Lung (tissue), 12 donors: ENCODE measurements around the gene RSPH1. TPM values are rescaled to one million over a fixed set of nuclear protein-coding genes. Genes with fewer than 3 reads are reported as not detected.

Experiments
- ATAC-seq: fragments of 200-7000 bp; cut with Tn5 transposase; one replicate; pipeline ENCODE4 v1.9.1; 2020; ENCODE audit warnings: moderate number of reproducible peaks; ENCODE audit not compliant: insufficient read depth, low FRiP score
- DNase-seq, 3 donors: peaks; one replicate each; pipeline ENCODE4 v3.0.0-alpha.2; 2013 to 2017
- H3K27ac ChIP-seq, 2 donors: one replicate each; pipeline ENCODE4 v1.5.1; 2013; ENCODE audit warnings: mild to moderate bottlenecking in 2 of 2, moderate library complexity in 2 of 2, control low read depth in 1 of 2, inconsistent platforms in 1 of 2, low read depth in 1 of 2, low read length in 1 of 2
- H3K27me3 ChIP-seq, 3 donors: one replicate each; pipeline ENCODE4 v1.5.1; 2013; ENCODE audit warnings: low read length in 2 of 3; ENCODE audit not compliant: control insufficient read depth in 3 of 3, insufficient read depth in 3 of 3
- H3K36me3 ChIP-seq, 4 donors: one replicate each; pipeline ENCODE4 v1.5.1; 2013; ENCODE audit warnings: low read length in 4 of 4, mild to moderate bottlenecking in 1 of 4, moderate library complexity in 1 of 4; ENCODE audit not compliant: control insufficient read depth in 4 of 4, insufficient read depth in 4 of 4
- H3K4me1 ChIP-seq, 5 donors: one replicate each; pipeline ENCODE4 v1.5.1; 2013; ENCODE audit warnings: low read length in 5 of 5, mild to moderate bottlenecking in 2 of 5, moderate library complexity in 1 of 5; ENCODE audit not compliant: control insufficient read depth in 5 of 5, insufficient read depth in 5 of 5
- H3K4me3 ChIP-seq: one replicate; pipeline ENCODE4 v1.5.1; 2013; ENCODE audit warnings: mild to moderate bottlenecking, control low read depth, moderate library complexity
- H3K9ac ChIP-seq, 2 donors: one replicate each; pipeline ENCODE4 v1.5.1; 2013; ENCODE audit warnings: low read length in 2 of 2, control low read depth in 1 of 2; ENCODE audit not compliant: insufficient read depth in 1 of 2
- H3K9me3 ChIP-seq, 4 donors: one replicate each; pipeline ENCODE4 v1.5.1; 2013; ENCODE audit warnings: low read length in 3 of 4, mild to moderate bottlenecking in 1 of 4, moderate library complexity in 1 of 4; ENCODE audit not compliant: control insufficient read depth in 4 of 4, insufficient read depth in 3 of 4
- CTCF ChIP-seq: IDR thresholded peaks from 2 replicates; pipeline ENCODE4 v1.5.1; 2012; ENCODE audit warnings: mild to moderate bottlenecking; ENCODE audit errors: control extremely low read depth, extremely low read depth
- WGBS, 2 donors: extraction: QIAGEN DNeasy Blood & Tissue Kit; methylation state at CpG; one replicate each; pipeline ENCODE4 v1.1.7; 2013; 5-methylcytosine and 5-hydroxymethylcytosine counted together
- polyA plus RNA-seq, 2 donors: library from polyadenylated mRNA; stranded (reverse); fragments of 200-250 nt; gene quantifications; one replicate each; pipeline ENCODE4 v1.2.1, GENCODE V29; 2013
- total RNA-seq, 2 donors: library from RNA; depleted of rRNA in 1 of 2; stranded (reverse); fragments of >200 nt in 1 of 2; gene quantifications; one replicate each; pipeline ENCODE4 v1.2.1, GENCODE V29; 2014 to 2021
- donor health status: control.
- donor health status: control.
- donor health status: Bipolar disorder and iron deficiency.
- donor health status: healthy.
- donor health status: DM: yes; HTN: yes; CAD: no.

RSPH1 gene
- total and polyA plus RNA-seq, 4 donors: 17.6 to 46.9 (median 27.7) TPM

GRCh38 chr21:42461881-42462877 is 33.8 kb downstream of the RSPH1 start:
- peak overlapping the region in 1 of 2 donors; percentile 64 for H3K27ac ChIP-seq
- ATAC-seq (peak; percentile 28), DNase-seq (no peak)
- 58 to 59% methylated on average over 10 of the region's 10 CpGs for WGBS, 2 donors
- no peak overlapping the region for H3K4me3 ChIP-seq
- H3K4me1 ChIP-seq: peaks cover 0 to 6% (median 3%) of the 10 kb centered on the region in 5 donors
- no peaks in the 10 kb centered on the region for H3K9me3 ChIP-seq
- H3K9ac ChIP-seq: no peak overlapping the region
- H3K27me3 ChIP-seq: no peaks in the 10 kb centered on the region
- H3K36me3 ChIP-seq: no peaks in the 10 kb centered on the region
- no peak for TF ChIP-seq CTCF

DNA sequence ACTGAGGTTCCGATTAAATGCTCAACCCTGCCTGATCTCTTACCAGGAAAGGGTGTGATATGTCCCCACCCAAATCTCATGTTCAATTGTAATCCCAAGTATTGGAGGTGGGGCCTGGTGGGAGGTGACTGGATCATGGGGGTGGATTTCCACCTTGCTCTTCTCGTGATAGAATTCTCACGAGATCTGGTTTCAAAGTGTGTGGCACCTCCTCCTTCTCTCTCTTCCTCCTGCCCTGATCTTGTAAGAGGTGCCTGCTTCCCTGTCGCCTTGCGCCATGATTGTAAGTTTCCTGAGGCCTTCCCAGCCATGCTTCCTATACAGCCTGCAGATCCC is 34.9 kb downstream of the RSPH1 start:
- H3K27ac ChIP-seq: no peak overlapping the region
- WGBS, 2 donors: 74 to 81% methylated on average over 5 of the region's 5 CpGs
- H3K9ac ChIP-seq: no peak overlapping the region
- ATAC-seq (no peak), DNase-seq (no peak)
- no peak for TF ChIP-seq CTCF
- H3K27me3 ChIP-seq: no peaks in the 10 kb centered on the region
- no peaks in the 10 kb centered on the region for H3K36me3 ChIP-seq
- H3K4me1 ChIP-seq: peaks cover 0 to 6% (median 3%) of the 10 kb centered on the region in 5 donors
- no peaks in the 10 kb centered on the region for H3K9me3 ChIP-seq
- no peak overlapping the region for H3K4me3 ChIP-seq

- peak; percentile 15 to 53 (median 50) for DNase-seq
- no peaks in the 10 kb centered on the region for H3K36me3 ChIP-seq
- no peaks in the 10 kb centered on the region for H3K9me3 ChIP-seq
- WGBS, 2 donors: 48 to 68% methylated on average over 14 of the region's 14 CpGs
- peaks cover 0 to 6% (median 3%) of the 10 kb centered on the region in 5 donors for H3K4me1 ChIP-seq
- no peak overlapping the region for H3K9ac ChIP-seq
- no peak overlapping the region for H3K27ac ChIP-seq
- ATAC-seq: no peak
- no peak for TF ChIP-seq CTCF
- no peak overlapping the region for H3K4me3 ChIP-seq
- no peaks in the 10 kb centered on the region for H3K27me3 ChIP-seq
Observed at GRCh38 chr21:42460391-42461184, 35.4 kb downstream of the RSPH1 start.
